Anterior cingulate cortex (tissue), 58 donors: ENCODE results near the gene MCU.

Experiments
- DNase-seq, 58 donors: peaks; one replicate each; lab custom pipeline; 2025; lab: John Stamatoyannopoulos, UW

MCU gene

GRCh38 chr10:72826346-72826745, 134.4 kb downstream of the MCU start:
- no peak for DNase-seq

DNA sequence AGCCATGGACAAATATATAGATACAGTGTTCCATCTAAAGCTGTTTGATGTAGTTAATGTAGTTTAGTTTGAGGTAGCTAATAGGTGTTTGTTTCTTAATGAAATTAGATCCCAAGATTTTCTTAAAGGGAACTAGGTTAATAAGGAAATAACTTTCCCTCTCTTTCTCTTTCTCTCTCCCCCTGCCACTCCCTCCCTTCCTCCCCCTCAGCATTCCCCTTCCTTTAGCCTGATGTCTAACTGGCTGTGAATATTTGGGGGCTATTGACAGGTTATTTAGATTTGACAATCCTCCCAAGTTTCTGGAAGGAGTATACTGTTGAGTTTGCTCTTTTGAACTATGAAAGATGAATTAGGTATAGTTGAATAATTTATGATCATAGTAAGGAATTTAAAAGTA, 136.4 kb downstream of the MCU start:
- DNase-seq: no peak

- DNase-seq: no peak
Observed at GRCh38 chr10:72830625-72831024, 138.7 kb downstream of the MCU start.

- DNase-seq: no peak
Observed at GRCh38 chr10:72831696-72832409, 139.9 kb downstream of the MCU start.

GRCh38 chr10:72832701-72833100, 140.8 kb downstream of the MCU start:
- DNase-seq: no peak

- DNase-seq: peak in 38 of 58 donors; percentile 0 to 57 (median 8)
Observed at GRCh38 chr10:72834183-72834825, 142.4 kb downstream of the MCU start.

DNA sequence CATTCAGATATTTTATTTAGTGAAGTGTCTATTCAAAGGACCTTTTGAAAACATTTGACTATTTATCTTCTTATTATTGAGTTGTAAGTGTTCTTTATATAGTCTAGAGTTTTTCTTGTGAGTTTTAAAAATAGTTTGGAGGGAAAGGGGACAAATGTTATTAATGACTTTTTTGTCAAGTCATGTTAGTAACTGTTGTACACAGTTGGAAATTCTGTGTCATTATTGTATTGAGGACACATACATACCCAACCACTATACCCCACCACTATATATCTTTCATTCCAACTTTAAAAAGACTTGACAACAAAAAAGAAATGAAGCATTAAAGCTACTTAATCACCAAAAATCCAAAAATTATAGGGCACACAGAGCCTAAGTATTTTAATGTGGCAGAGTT, 148.4 kb downstream of the MCU start:
- DNase-seq: no peak

DNA sequence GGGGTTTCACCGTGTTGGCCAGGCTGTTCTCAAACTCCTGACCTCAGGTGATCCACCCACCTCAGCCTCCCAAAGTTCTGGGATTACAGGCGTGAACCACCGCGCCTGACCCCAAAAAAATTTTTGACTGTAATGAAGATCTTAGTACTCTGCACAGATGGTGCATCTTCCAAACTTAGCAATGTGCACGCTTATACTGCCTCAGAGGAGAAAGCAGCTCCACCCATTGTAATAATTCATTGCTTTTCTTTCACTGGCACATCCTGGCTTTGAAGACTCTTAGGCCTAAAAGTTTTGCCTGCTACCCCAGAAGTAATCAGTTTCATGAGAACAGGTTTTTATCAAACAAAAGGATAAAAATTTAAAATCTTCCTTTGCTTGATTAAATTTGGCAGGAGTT, 149.5 kb downstream of the MCU start:
- DNase-seq: no peak

GRCh38 chr10:72842164-72842563, 150.2 kb downstream of the MCU start:
- no peak for DNase-seq

DNA sequence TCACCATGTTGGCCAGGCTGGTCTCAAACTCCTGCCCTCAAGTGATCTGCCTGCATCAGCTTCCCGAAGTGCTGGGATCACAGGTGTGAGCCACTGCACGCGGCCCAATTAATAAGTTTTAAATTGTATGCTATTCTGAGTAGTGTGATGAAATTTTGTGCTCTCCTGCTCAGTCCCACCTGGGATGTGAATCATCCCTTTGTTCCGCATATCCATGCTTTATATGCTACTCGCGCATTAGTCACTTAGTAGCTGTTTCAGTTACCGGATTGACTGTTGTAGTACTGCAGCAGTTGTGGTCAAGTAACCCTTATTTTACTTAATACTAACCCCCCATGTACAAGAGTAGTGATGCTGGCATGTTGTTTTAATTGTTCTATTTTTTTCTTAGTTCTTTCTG, 154.3 kb downstream of the MCU start:
- DNase-seq: no peak

GRCh38 chr10:72847681-72848080, 155.7 kb downstream of the MCU start:
- DNase-seq: no peak

- no peak for DNase-seq
Observed at GRCh38 chr10:72850861-72851260, 158.9 kb downstream of the MCU start.

GRCh38 chr10:72851509-72851908, 159.6 kb downstream of the MCU start:
- DNase-seq: no peak

DNA sequence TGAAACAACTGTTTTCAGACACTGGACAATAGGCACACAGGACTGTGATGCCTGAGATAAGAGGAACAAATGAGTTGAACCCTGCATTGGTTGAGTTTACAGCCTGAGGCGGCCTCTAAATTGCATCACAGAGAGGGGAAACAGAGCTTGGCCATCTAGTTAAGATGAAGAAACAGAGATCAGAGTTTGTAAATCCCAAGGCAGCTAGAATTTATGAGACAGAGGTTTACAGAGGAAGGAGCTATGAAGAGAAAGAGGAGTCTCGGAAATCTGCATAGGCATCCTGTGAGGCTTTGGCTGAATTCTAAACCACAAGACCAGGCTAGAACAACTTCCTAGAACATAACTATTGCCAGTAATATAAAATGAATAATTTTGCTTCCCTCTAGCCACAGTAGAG, 160.6 kb downstream of the MCU start:
- DNase-seq: no peak

GRCh38 chr10:72855129-72855528, 163.2 kb downstream of the MCU start:
- DNase-seq: no peak

DNA sequence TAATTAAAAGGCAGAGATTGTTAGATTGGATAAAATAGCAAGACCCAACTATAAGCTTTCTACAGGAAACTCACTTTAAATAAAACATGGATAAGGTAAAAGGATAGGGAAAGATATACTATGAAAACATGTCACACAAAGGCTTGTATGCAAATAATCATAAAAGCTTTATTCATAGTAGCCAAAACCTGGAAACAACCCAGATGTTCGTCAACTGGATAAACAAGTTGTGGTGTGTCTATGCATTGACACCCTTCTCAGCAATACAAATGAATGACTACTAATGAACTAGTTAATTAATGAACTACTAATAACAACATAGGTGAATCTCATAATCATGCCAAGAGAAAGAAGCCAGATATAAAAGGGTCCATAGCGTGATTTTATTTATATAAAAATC, 163.8 kb downstream of the MCU start:
- no peak for DNase-seq

DNA sequence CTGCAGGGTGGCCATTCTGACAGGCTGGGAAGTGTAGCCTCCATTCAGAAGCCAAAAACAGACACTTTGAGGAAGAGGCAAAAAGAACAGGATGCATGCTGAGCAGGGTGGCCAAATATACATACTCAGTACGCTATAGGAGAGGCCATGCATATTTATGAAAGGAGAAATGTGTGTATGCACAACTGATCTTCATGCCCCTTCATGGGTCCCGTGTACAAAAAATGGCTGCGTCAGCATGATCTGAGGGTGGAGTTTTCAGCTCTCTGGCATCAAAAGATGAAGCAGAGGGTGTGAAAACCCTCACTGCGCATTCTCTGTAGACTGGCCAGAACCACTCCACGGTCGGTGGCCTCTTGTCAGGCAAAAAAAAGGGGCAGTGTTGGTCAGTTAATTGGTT, 166.1 kb downstream of the MCU start:
- DNase-seq: no peak

- DNase-seq: no peak
Observed at GRCh38 chr10:72862957-72863356, 171.0 kb downstream of the MCU start.

DNA sequence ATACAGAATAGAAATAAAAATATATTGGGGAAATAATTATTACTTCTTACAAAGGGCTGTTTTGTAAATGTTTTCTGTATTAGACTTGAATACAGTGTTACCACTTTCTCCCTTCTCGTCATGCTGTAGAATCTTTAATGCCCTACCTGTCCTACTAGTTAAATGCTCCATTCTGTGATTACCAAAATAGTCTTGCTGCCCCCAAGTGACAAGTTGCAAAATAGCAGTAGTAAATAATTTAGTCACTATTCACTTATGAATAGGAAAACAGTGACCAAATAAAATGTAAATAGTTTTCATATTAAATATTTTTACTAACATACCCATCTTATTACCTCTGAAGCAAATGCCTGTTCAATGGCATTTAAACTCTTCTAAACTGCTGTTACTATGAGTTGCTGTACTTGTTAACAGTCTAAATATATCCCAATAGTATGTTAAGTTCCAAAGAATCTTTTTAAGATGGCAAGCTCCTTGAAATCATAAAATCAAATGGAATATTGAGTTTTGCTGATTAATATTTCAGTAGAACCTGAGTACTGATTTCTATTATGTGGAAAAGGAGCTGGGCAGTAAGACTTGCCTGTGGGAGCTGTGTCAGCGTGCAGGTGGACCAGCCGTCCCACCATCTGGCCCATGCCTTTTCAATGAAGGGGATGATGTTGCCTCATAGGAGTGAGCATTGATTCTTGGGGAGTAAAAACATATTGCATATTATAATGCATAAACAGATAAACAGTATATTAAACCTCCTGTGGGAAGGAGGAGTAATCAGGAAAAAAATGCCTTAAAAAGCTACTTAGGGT, 183.5 kb downstream of the MCU start:
- no peak for DNase-seq

- DNase-seq: no peak
Observed at GRCh38 chr10:72879245-72879644, 187.3 kb downstream of the MCU start.

GRCh38 chr10:72881291-72881690, 189.3 kb downstream of the MCU start:
- no peak for DNase-seq

DNA sequence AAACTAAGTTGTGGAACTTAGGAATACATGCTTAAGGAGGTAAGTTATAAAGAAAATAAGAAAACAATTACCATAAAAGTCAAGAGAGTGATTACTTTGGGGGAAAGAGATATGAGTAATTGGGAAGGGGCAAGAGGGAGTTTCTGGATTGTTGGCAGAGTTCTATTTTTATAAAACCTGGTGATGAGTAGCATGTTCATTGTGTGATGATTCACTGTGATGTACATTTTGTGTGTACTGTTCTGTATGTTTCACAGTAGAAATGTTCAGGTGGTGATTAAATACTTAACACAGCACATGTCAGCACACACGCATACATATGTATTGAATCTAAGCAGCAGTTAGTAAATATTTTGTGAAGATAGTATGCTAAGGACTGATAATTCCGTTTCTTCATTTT, 191.9 kb downstream of the MCU start:
- no peak for DNase-seq
